ENCODE measurements around the gene ZNF79. TPM values are rescaled to one million over a fixed set of nuclear protein-coding genes. Genes with fewer than 3 reads are reported as not detected.
A peak's percentile ranks its signal among the peaks of the same experiment; 100 is the strongest.
"Not testable (repeated sequence)": the region's sequence is repeated elsewhere in the genome, so short reads cannot be mapped to it uniquely, and the experiment has no call there.

ZNF79 gene
- total RNA-seq, 1 donor from 2014 or later: 7.4 TPM

DNA sequence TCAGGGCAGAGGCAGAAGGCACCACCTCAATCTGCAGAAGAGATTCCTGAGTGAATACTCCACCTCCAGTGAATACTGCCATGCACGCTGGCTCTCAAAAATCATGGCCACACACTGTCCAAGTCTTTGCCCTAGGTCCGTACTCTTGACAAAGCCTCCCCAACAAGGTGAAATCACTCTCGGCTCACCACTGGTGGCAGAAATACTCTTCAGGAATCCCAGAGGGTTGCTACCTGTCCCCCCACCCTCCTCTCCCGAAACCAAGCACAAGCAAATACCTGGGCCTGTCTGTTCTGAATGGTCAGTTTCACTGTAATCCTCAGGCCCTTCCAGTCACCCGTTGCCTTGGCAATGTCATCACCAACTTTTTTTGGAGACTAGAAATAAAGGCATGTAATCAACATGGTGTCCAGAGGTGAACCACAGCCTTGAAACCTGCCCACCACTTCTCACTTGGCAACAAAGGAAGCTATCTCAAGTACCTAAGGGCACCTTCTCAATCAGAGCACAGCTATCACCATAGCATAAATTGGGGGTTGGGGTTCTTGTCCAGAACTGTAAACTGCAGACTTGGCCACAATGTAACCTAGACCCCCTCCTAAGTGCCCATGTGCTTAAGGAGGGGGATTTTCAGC lies 25.3 kb downstream of the ZNF79 start:
- DNase-seq (no peak), ATAC-seq (no peak)
- intact Hi-C loops (cut with micrococcal nuclease): no loop called here

DNA sequence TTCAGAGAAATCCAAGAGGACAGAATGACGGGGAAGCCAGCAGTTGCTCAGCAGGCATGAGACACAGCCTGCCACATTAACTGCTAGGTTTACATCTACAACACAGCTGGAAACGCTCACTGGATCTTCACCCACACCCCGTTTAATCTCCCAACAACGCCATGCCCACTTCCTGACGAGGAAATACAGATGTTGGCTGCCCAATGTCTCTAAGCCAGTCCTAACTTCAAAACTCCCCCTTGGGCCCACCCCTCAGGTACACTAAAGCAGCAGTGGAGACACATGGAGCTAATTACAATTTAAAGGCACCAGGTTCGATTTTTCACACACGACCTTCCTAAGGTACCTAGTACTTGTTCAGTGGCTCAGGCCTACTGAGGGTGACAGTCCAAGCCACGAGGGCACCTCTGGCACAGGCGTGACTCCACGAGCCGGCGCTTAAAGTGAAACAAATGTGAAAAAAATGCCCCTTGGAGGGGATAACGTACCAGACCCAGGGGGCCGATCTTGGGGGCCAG lies 26.1 kb downstream of the ZNF79 start:
- ATAC-seq: peak; percentile 2
- no peak for DNase-seq
- intact Hi-C loops (cut with micrococcal nuclease): no loop called here

DNA sequence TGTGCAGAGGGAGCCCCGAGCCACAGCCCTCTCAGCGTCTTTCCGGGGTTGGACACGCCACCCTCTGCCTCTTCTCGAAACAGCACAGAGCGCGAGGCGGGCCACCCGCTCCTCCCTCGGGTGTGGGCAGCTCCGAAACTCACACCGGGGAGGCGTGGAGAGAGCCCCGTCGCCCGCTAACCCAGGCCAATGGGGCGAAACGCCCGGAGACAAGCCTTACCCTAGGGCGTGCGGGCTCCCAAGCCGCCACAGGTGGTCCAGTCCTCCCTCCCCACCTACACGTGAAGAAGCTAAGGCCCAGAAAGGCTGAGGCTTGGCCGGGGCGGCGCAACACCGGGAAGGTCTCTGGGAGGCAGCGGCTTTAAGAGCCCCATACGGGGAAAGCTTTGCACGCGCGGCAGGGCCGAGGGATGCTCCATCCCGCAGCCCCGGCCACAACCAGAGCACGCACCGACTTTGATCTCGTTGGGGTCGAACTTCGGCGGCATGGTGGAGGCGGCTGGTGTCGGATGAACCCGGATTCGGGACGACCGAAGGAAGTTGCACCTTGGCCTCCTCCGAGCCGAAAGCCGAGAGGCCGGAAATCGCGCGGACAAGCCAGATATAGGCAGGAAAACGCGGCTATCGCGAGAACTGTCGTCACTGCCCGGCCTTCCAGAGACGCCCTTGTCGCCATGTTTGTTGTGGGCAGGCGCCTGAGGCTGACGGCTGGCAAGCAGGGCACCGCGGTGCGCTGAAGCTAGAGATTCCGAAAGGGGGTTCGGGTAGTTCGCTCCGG lies 26.8 kb downstream of the ZNF79 start, which contains the start of the genes LRSAM1 and RPL12:
Gene LRSAM1 (plus strand): TSS at position 681 of the 778 bp plus-strand sequence. CDS start 3,018 bp downstream, outside the sequence.
Gene RPL12 (minus strand): TSS at position 577 of the 778 bp plus-strand sequence. CDS start 89 bp downstream, at position 488.
- intact Hi-C loops (cut with micrococcal nuclease): no loop called here
- DNase-seq (peak; percentile 98), ATAC-seq (peak; percentile 79)

DNA sequence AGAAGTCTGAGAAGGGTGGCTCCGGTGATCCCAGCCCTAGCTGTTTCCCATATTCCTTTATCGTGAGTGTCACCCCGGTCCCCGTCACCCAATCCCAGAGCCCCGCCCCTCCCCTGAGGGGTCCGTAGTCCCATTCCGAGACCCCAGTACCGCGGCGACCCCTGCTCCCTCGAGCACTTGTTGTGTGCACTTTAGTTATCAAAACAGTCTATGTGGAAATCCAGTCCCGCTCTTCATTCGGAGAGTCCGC lies 27.4 kb downstream of the ZNF79 start:
- peak; percentile 15 for ATAC-seq
- no peak for DNase-seq
- intact Hi-C loops (cut with micrococcal nuclease): no loop called here

DNA sequence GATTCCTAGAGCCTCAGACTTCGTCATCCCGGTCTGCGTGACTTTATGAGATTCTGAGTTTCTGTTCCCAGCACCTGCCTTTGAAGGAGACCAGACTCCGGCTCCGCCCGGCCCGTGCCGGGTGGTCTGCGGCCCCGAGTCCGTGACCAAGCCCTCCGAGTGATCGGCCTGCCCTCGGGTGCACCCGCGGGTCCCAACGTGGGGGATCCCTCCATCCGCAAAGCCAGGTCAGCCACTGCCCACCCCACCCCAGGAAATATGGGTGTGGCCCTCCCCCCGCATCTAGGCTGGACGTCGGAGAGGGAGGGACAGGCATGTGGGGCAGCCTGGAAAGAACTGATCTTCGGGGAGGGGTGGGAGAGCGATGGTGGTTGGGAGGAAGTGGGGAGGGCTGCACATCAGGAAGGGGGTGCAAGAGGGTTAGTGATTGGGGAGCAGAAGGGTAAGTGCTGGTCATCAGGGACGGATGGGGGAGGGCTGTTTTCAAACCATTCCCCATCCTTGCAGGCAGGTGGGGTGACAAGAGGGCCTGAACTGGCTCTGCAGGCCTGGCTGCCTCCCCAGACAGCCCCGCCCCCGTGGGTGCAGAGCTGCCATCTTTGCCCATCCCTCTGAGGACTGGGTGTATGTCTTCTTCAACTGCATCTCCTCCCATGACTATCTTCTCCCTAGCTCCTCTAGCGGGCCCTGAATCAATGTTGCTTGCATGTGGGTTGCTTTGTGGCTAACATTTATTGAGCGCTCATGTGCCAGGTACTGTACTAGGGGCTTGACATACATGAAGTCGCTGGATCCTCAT lies 27.9 kb downstream of the ZNF79 start:
- intact Hi-C loops (cut with micrococcal nuclease): no loop called here
- DNase-seq: peak; percentile 69

DNA sequence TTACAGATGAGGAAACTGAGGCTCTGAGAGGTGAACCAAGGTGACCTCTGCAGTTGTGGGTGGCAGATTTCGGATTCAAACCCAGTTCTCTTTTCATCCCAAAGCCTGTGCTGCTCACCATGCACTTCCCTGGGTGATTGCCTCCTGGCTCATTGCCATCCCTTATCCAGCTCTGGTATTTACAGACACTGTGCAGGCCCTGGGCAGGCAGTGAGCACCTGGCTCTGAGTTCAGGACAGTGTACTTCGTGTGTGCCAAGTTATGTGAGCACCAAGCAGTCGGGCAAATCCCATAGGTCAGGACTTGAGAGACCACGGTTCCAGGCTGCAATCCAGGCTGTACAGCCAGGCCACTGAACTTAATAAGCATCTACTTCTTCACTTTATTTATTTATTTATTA lies 28.5 kb downstream of the ZNF79 start:
- intact Hi-C loops (cut with micrococcal nuclease): no loop called here
- DNase-seq (peak; percentile 84), ATAC-seq (peak; percentile 67)

More for the DNA sequence above, 27.9 kb downstream of the ZNF79 start:
- peak; percentile 44 for ATAC-seq

DNA sequence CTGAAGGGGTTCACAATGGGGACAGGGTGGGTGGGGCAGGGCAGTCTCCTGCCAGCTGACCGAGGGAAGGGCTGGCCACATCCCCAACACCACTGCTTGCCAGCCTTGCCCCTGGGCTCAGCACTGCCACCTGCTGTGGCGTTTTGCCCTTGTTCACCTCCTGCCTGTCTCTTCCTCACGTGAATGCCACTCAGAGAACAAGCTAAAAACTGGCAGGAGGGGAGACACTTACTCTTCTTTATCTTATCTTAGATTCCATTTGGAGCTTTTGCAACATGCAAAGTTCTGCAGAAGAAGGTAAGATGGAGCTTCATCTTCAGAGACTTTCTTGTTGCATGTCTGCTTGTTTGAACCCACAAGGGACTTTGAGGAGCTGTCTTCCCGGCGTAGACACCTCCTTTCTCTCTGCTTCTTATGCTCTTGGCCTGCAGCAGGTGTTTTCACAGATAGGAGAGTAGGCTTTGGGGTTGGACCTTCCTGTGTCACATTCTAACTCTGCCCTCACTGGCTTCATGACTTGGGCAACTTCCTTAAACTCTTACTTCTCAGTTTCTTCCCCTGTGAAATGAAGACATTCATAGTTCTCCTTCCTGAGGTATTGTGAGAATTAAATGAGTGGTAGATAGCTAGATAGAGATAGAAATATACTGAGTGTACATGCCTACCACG lies 31.3 kb downstream of the ZNF79 start:
- DNase-seq: peak; percentile 67
- intact Hi-C loops (cut with micrococcal nuclease): no loop called here

DNA sequence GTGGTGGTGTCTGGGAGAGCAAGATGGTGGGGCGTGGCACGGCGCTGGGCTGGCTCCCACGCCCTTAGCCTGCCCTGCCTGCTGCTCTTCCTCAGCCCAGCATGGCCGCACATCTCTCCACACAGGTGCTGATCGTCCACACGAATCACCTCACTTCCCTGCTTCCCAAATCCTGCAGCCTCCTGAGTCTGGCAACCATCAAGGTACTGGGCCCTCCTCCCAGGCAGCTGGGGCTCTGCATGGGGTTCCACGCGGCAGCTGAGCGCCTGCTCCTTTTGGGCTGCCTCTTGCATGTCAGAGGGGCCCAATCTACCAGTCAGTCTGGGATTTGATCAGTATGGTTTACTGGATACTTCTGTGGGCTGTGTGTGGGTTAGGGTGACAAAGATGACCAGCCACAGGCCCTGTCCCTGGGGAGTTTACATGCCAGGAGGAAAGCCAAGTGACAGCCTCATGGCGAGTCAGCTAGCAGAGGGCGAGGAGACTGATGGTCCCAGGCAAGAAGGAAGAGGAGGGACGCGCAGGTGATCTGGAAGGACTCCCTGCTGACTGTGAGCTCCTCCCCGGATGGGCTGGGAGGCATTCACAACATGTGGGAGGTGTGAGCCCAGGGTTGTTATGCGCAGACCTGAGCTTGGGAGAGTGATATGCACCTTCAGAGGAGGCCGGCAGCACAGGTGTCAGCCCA lies 33.2 kb downstream of the ZNF79 start:
- intact Hi-C loops (cut with micrococcal nuclease): no loop called here
- DNase-seq: no peak
- ATAC-seq: no peak

More for the DNA sequence above, 31.3 kb downstream of the ZNF79 start:
- no peak for ATAC-seq

DNA sequence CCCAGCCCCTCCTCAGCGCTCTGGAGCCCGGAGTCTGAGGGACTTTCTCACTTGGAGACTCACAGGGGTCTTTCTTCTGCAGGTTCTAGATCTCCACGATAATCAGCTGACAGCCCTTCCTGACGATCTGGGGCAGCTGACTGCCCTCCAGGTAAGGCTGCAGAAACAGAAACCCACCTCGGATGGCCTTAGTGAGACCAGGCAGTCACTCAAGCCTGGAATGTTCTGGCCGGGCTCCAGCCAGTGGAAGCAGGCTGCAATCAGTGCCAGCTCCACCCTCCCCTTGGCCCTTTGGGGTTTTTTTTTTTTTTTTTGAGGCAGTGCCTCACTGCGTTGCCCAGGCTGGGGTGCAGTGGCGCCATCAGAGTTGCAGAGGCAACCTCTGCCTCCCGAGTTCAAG lies 34.7 kb downstream of the ZNF79 start:
- intact Hi-C loops (cut with micrococcal nuclease): no loop called here
- peak; percentile 84 for DNase-seq
- ATAC-seq: peak; percentile 61

DNA sequence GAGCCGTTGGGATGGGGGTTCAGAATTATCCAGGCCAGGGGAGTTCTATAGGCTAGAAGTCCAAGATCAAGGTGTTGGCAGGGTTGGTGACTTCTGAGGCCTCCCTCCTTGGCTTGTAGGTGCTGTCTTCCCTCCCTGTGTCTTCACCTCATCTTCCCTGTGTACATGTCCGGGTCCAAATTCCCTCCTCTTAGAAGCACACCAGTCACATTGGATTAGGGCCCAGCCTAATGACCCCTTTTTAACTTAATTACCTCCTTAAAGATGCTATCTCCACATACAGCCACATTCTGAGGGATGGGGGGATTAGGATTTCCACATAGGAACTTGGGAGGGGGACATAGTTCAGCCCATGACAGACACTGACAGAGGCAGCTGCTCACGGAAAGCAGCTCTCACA lies 39.2 kb downstream of the ZNF79 start:
- ATAC-seq (no peak), DNase-seq (no peak)
- intact Hi-C loops (cut with micrococcal nuclease): no loop called here

DNA sequence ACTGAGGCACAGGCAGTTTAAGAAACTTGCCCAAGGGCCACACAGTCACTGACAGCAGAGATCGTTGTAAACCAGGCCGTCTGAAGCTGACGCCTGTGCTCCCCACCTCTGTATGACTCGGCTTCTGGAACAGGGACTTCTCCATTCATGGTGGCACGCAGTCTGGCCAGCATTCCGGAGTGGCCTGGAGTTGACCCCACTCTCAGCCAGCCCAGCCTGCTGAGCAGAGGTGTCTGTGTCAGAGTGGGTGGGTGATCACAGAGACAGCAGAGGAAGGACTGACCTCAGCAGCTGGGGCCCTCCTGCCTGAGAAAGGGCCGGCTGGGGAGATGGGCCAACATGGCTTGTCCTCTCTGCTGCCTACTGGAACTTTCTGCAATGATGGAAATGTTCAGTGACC lies 39.7 kb downstream of the ZNF79 start:
- DNase-seq (peak; percentile 74), ATAC-seq (peak; percentile 92)
- intact Hi-C loops (cut with micrococcal nuclease): no loop called here

DNA sequence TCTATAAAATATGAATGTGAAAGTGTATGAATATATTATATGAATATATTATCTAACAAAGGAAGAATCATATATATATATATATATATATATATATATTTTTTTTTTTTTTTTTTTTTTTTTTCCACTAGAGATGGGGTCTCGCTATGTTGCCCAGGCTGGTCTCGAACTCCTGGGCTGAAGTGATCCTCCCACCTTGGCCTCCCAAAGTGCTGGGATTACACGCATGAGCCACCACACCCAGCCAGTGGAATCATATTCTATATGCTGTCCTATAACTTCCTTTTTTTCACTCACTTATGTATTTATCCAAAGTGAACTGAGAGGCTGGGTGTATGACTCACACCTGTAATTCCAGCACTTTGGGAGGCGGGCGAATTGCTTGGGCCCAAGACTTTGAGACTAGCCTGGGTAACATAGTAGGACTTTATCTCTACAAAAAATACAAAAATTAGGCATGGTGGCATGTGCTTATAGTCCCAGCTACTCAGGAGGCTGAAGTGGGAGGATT lies 42.3 kb downstream of the ZNF79 start:
- ATAC-seq; intact Hi-C loops (cut with micrococcal nuclease); DNase-seq: not testable (repeated sequence)

DNA sequence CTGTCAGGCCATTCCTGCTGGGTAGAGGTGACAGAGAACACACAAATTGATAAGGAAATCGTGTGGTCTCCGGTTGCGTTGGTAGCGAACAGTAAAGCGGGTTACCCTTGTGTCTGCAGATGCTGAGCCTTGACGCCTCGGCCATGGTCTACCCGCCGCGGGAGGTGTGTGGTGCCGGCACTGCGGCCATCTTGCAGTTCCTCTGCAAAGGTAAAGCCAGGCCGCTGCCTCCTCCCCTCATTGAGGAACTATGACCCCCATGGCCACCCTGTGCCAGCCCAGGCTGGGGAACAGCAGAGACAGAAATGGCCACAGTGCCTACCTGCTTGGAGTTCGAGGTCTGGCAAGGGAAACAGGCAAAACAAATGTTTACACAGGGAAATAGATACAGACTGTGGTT lies 43.4 kb downstream of the ZNF79 start:
- intact Hi-C loops (cut with micrococcal nuclease): no loop called here
- DNase-seq (no peak), ATAC-seq (no peak)

DNA sequence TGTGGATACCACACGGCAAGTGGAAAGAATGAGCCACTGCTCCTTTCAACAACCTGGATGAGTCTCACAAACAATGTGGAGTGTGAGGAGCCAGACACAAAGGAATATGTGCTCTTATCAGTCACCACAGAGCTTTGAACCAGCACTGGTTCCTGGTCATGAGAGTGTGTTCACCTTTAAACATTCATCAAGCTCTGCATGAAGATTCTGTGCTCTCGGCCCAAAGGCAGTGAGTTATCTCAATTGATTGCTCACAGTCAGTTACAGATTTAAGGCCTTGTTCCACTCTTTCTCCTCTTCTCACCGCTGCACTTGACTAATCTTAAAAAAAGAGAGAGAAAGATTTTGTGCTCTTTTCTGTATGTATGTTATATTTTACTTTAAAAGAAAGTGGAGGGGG lies 46.5 kb downstream of the ZNF79 start:
- no peak for DNase-seq
- ATAC-seq: peak; percentile 27
- intact Hi-C loops (cut with micrococcal nuclease): no loop called here

DNA sequence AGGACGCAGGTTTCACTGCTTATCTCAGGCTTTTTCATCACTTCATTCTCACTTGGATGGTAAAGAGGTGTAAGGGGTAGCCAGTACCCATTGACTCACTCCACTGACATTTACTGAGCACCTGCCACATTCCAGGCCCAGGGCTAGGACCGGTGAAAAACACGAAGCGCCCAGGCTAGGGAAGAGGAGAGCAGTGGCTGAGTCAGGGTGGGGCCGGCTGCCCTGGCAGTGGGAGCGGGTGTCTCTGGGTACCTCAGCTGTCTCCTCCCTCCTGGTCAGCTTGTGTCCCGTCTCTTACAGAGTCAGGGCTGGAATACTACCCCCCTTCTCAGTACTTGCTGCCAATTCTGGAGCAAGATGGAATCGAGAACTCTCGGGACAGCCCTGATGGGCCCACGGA lies 49.3 kb downstream of the ZNF79 start:
- no peak for DNase-seq
- intact Hi-C loops (cut with micrococcal nuclease): no loop called here
- ATAC-seq: peak; percentile 81

DNA sequence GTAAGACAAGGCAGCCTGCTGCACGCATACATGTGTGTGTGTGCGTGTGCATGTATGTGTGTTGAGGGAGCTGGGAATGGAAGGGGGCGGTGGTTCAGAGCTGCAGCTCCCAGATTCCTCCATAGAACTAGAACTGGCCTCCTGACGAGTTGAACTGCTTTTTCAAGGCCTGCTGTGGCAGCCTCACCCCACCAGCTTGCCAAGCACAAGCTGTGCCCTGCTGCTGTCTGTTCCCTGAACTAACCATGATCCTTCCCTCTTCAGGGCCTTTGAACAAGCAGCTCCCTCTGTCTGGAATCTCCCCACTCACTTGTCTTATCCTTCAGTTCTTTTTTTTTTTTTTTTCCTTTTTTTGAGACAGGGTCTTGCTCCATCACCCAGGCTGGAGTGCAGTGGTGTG lies 49.8 kb downstream of the ZNF79 start:
- peak; percentile 84 for ATAC-seq
- DNase-seq: no peak
- intact Hi-C loops (cut with micrococcal nuclease): no loop called here

DNA sequence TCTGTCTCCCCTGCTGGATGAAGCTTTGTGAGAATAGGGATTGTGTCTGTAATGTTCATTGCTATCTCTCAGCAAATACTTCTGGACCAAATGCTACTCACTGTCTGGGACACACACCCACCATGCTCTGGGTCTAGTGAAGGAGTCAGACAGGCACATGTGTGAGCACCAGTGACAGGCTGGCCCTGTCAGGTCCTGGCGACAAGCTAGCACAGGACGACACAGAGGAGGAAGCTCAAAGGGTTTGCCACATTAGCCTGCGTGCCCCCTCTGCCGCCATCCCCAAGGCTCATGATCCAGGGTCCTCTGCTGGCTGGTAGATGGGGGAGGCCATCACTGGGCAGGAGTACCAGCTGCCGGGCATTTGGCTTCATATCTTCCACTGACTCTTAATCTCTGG lies 50.4 kb downstream of the ZNF79 start:
- intact Hi-C loops (cut with micrococcal nuclease): no loop called here
- DNase-seq: no peak
- no peak for ATAC-seq

DNA sequence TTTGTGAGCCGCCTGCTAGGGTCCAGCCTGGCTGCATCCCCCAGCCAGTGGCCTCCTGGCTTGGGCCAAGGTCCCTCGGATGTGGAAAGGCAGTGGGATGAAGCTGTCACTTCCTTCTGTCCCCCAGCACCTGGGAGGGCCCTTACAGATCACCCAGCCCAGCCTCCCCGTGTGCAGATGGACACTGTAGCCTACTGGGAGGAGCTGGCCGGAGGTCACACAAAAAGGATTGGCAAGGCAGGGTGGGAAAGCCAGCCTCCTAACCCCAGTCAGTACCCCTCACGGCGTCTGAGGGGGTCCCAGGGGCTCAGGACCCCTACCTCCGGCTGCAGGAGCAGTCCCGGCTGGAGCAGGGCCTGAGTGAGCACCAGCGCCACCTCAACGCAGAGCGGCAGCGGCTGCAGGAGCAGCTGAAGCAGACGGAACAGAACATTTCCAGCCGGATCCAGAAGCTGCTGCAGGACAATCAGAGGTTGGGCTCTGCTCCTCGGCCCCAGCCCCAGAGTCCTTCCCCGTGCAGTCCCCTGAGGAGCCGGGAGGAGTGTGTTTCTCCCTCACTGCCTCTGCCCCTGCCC lies 55.4 kb downstream of the ZNF79 start:
- ATAC-seq (no peak), DNase-seq (no peak)
- intact Hi-C loops (cut with micrococcal nuclease): no loop called here
